Tibial nerve (tissue), 4 donors: ENCODE data around the gene CWC15. TPM values are rescaled to one million over a fixed set of nuclear protein-coding genes. Genes with fewer than 3 reads are reported as not detected.
A peak's percentile ranks its signal among the peaks of the same experiment; 100 is the strongest.

Source experiments
- DNase-seq, 2 donors: peaks; one replicate each; pipeline ENCODE4 v3.0.0-alpha.2; 2019; ENCODE audit warnings: low spot score in 2 of 2
- H3K27ac ChIP-seq, 4 donors: fragments of 200-600 bp; sonication (generic) in 3 of 4; one replicate each; pipeline ENCODE4 v1.5.1; 2017 to 2019; ENCODE audit warnings: mild to moderate bottlenecking in 1 of 4
- H3K27me3 ChIP-seq, 2 donors: fragments of 200-600 bp; sonication (generic) in 1 of 2; one replicate each; pipeline versions ENCODE4 v1.5.1 to v1.6.0; 2017 to 2019
- H3K36me3 ChIP-seq, 3 donors: fragments of 200-600 bp; sonication (generic); one replicate each; pipeline ENCODE4 v1.5.1; 2018 to 2019
- H3K4me1 ChIP-seq, 4 donors: fragments of 200-600 bp; sonication (generic) in 3 of 4; one replicate each; pipeline ENCODE4 v1.5.1; 2017 to 2019
- H3K4me3 ChIP-seq, 4 donors: fragments of 200-600 bp; sonication (generic) in 3 of 4; one replicate each; pipeline ENCODE4 v1.5.1; 2017 to 2019; ENCODE audit warnings: mild to moderate bottlenecking in 1 of 4, moderate library complexity in 1 of 4
- H3K9me3 ChIP-seq, 4 donors: fragments of 200-600 bp; sonication (generic) in 3 of 4; one replicate each; pipeline ENCODE4 v1.5.1; 2017 to 2019
- CTCF ChIP-seq, 5 experiments: fragments of 200-600 bp in 3 of 5; fragments of 450-650 bp in 2 of 5; sonication (generic) in 3 of 5; IDR thresholded peaks; one replicate each; pipeline ENCODE4 v1.5.1; 2016 to 2019; ENCODE audit warnings: antibody characterized with exemption in 5 of 5, mild to moderate bottlenecking in 3 of 5, moderate library complexity in 2 of 5
- EP300 ChIP-seq, 2 donors: sonication (generic); formaldehyde crosslinking; IDR thresholded peaks; one replicate each; pipeline ENCODE4 v1.6.1; 2017; ENCODE audit warnings: antibody characterized with exemption in 2 of 2, mild to moderate bottlenecking in 1 of 2
- POLR2A ChIP-seq, 2 donors: fragments of 450-650 bp; IDR thresholded peaks; one replicate each; pipeline ENCODE4 v1.6.1; 2017; ENCODE audit warnings: antibody characterized with exemption in 2 of 2, mild to moderate bottlenecking in 2 of 2, moderate library complexity in 2 of 2
- WGBS, 2 donors: methylation state at CpG; one replicate each; pipeline ENCODE4 v1.1.5; 2018; 5-methylcytosine and 5-hydroxymethylcytosine counted together
- total RNA-seq, 4 donors: library from RNA; depleted of rRNA; stranded (reverse); fragments of >200 nt; gene quantifications; one replicate each; pipeline ENCODE4 v1.1.0, GENCODE V29; 2016

The CWC15 gene
- total RNA-seq, 4 donors from 2014 or later: 29.6 to 54.0 (median 37.9) TPM

- H3K27me3 ChIP-seq: no peaks in the 10 kb centered on the region
- no peak overlapping the region for H3K4me3 ChIP-seq
- no peaks in the 10 kb centered on the region for H3K9me3 ChIP-seq
- no peaks in the 10 kb centered on the region for H3K36me3 ChIP-seq
- no peak for DNase-seq
- H3K4me1 ChIP-seq: no peaks in the 10 kb centered on the region
- 85 to 90% methylated on average over 1 of the region's 1 CpG for WGBS, 2 donors
- TF ChIP-seq POLR2A (IDR thresholded peaks at IDR 0.05) (no peak), EP300 (IDR thresholded peaks at IDR 0.05) (no peak), CTCF (IDR thresholded peaks at IDR 0.05) (no peak)
- no peak overlapping the region for H3K27ac ChIP-seq
These were observed 15.4 kb upstream of the CWC15 start for GRCh38 chr11:94988748-94989147.

DNA sequence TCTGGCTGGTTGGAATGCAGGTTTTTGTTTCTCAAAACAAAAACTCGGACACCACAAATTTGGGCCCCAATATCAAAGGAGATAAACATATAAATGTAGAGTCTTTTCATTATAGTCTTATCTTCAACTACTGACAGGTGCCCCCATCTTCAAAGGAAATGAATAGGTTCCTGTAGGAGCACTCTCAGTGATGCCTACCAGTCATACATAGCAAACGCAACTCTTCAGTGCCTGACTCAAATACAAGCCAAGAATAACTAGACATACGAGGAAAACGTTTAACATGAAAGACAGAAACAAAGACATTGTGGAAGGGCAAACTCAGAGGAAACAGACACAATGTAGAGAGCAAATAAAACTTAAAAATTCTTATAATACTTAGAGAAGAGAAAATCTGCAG, 14.0 kb upstream of the CWC15 start:
- Histone ChIP-seq H3K4me3 (no peak overlapping the region), H3K4me1 (no peaks in the 10 kb centered on the region), H3K27me3 (no peaks in the 10 kb centered on the region), H3K9me3 (no peaks in the 10 kb centered on the region), H3K27ac (no peak overlapping the region), H3K36me3 (no peaks in the 10 kb centered on the region)
- WGBS, 2 donors: 64 to 67% methylated on average over 4 of the region's 4 CpGs
- TF ChIP-seq POLR2A (IDR thresholded peaks at IDR 0.05) (no peak), EP300 (IDR thresholded peaks at IDR 0.05) (no peak), CTCF (IDR thresholded peaks at IDR 0.05) (no peak)
- no peak for DNase-seq

DNA sequence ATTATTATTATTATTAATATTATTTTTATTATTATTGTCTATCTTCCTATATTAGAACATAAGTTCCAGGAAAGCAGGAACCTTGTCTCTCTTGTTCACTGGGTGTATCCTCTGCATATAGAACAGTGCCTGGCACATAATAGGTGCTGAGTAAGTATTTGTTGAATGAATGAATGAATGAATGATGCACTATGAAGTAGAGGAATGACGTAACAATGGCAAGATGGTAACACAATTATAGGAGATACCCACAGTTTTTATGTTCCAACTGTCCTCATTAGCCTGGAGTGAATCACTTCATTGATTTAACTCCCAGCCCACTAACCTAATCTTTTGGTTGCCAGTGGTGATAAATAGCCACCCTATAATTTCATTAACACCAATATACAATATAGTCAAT, 2.2 kb upstream of the CWC15 start:
- Histone ChIP-seq H3K4me3 (no peak overlapping the region), H3K36me3 (peaks cover 0 to 10% (median 5%) of the 10 kb centered on the region in 3 donors), H3K9me3 (no peaks in the 10 kb centered on the region), H3K27ac (no peak overlapping the region), H3K4me1 (peaks cover 0 to 24% (median 10%) of the 10 kb centered on the region in 4 donors), H3K27me3 (no peaks in the 10 kb centered on the region)
- DNase-seq: no peak
- TF ChIP-seq CTCF (IDR thresholded peaks at IDR 0.05): no peak
- TF ChIP-seq EP300 (IDR thresholded peaks at IDR 0.05): no peak
- TF ChIP-seq POLR2A (IDR thresholded peaks at IDR 0.05): no peak
- WGBS, 2 donors: 90 to 96% methylated on average over 1 of the region's 1 CpG

DNA sequence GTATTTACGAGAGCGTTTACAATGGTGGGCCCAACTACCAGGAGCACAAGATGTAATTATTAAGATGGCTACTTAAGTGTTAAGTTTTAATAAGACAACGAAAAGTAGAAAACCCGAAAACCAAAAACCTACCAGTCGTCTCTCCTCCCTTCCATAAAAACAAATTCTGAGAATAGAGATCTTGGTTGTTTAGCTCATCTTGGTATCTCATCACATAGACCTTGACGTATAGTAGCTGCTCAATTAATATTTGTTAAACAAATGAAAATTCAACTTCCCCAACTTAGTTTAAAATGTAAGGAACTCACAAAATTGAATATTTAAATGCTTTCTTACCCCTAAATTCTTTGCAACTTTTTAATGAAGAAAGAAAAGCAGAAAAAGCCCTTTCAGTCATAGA, 822 bp upstream of the CWC15 start:
- DNase-seq: no peak
- 46 to 50% methylated on average over 6 of the region's 6 CpGs for WGBS, 2 donors
- Histone ChIP-seq H3K27me3 (no peaks in the 10 kb centered on the region), H3K36me3 (peaks cover 0 to 23% (median 15%) of the 10 kb centered on the region in 3 donors), H3K4me1 (peaks cover 0 to 24% (median 10%) of the 10 kb centered on the region in 4 donors), H3K27ac (peak overlapping the region in 1 of 4 donors; percentile 85), H3K4me3 (peak overlapping the region; percentile 56 to 75 (median 73)), H3K9me3 (no peaks in the 10 kb centered on the region)
- TF ChIP-seq CTCF (IDR thresholded peaks at IDR 0.05): no peak
- no peak for TF ChIP-seq EP300 (IDR thresholded peaks at IDR 0.05)
- TF ChIP-seq POLR2A (IDR thresholded peaks at IDR 0.05): no peak

- H3K36me3 ChIP-seq: peaks cover 0 to 38% (median 20%) of the 10 kb centered on the region in 3 donors
- peak overlapping the region; percentile 56 to 75 (median 73) for H3K4me3 ChIP-seq
- no peak for TF ChIP-seq EP300 (IDR thresholded peaks at IDR 0.05)
- TF ChIP-seq POLR2A (IDR thresholded peaks at IDR 0.05): no peak
- H3K27ac ChIP-seq: peak overlapping the region in 3 of 4 donors; percentile 64 to 85 (median 70)
- no peaks in the 10 kb centered on the region for H3K9me3 ChIP-seq
- DNase-seq: no peak
- 2 to 3% methylated on average over 5 of the region's 5 CpGs for WGBS, 2 donors
- H3K27me3 ChIP-seq: no peaks in the 10 kb centered on the region
- H3K4me1 ChIP-seq: peaks cover 0 to 24% (median 10%) of the 10 kb centered on the region in 4 donors
These were observed 657 bp downstream of the CWC15 start for GRCh38 chr11:94972700-94973098.
